Glutamatergic neuron (in vitro differentiated cells): ENCODE results near the gene PTPRT. TPM values are rescaled to one million over a fixed set of nuclear protein-coding genes. Genes with fewer than 3 reads are reported as not detected.

Source experiments
- DNase-seq: peaks from one replicate; pipeline ENCODE4 v3.0.0; 2022
- H3K27ac Mint-ChIP-seq: one replicate; pipeline ENCODE4 v1.8.0; 2020; ENCODE audit warnings: mild to moderate bottlenecking, mixed read lengths, inconsistent platforms; ENCODE audit not compliant: unreplicated experiment
- H3K27me3 Mint-ChIP-seq: one replicate; pipeline ENCODE4 v1.8.0; 2020; ENCODE audit warnings: mild to moderate bottlenecking, moderate library complexity, mixed read lengths, inconsistent platforms; ENCODE audit not compliant: unreplicated experiment
- H3K36me3 Mint-ChIP-seq: one replicate; pipeline ENCODE4 v1.8.0; 2020; ENCODE audit warnings: mild to moderate bottlenecking, mixed read lengths, inconsistent platforms; ENCODE audit not compliant: unreplicated experiment
- H3K4me1 Mint-ChIP-seq: one replicate; pipeline ENCODE4 v1.8.0; 2020; ENCODE audit warnings: mild to moderate bottlenecking, low read depth, mixed read lengths, inconsistent platforms; ENCODE audit not compliant: unreplicated experiment
- H3K4me3 Mint-ChIP-seq: one replicate; pipeline ENCODE4 v1.8.0; 2020; ENCODE audit warnings: mild to moderate bottlenecking, mixed read lengths, inconsistent platforms; ENCODE audit not compliant: unreplicated experiment
- H3K9me3 Mint-ChIP-seq: one replicate; pipeline ENCODE4 v1.8.0; 2020; ENCODE audit warnings: mild to moderate bottlenecking, moderate library complexity, mixed read lengths, inconsistent platforms; ENCODE audit not compliant: unreplicated experiment
- total RNA-seq: library from RNA; stranded (reverse); fragmentation: NEBNext Ultra II Directional; extraction: Animal tissue kit (Norgen Biotek cat#: 25700); gene quantifications from one replicate; pipeline ENCODE4 v1.2.1, GENCODE V29; 2021; ENCODE audit not compliant: unreplicated experiment
- TF ChIP-seq, protein P1 (sequence below): fragments of 200-600 bp; sonication (generic); IDR thresholded peaks from one replicate; pipeline ENCODE4 v1.5.0; 2021; ENCODE audit not compliant: partially characterized antibody, unreplicated experiment

The PTPRT gene
- total RNA-seq, 1 donor from 2014 or later = 1.9 TPM

- DNase-seq = no peak
- no peak overlapping the region for H3K4me3 Mint-ChIP-seq
- H3K4me1 Mint-ChIP-seq = no peaks in the 10 kb centered on the region
- TF ChIP-seq, protein P1, sequence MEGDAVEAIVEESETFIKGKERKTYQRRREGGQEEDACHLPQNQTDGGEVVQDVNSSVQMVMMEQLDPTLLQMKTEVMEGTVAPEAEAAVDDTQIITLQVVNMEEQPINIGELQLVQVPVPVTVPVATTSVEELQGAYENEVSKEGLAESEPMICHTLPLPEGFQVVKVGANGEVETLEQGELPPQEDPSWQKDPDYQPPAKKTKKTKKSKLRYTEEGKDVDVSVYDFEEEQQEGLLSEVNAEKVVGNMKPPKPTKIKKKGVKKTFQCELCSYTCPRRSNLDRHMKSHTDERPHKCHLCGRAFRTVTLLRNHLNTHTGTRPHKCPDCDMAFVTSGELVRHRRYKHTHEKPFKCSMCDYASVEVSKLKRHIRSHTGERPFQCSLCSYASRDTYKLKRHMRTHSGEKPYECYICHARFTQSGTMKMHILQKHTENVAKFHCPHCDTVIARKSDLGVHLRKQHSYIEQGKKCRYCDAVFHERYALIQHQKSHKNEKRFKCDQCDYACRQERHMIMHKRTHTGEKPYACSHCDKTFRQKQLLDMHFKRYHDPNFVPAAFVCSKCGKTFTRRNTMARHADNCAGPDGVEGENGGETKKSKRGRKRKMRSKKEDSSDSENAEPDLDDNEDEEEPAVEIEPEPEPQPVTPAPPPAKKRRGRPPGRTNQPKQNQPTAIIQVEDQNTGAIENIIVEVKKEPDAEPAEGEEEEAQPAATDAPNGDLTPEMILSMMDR = no peak
- H3K36me3 Mint-ChIP-seq = no peaks in the 10 kb centered on the region
- no peaks in the 10 kb centered on the region for H3K9me3 Mint-ChIP-seq
- peaks cover 4% of the 10 kb centered on the region for H3K27me3 Mint-ChIP-seq
- H3K27ac Mint-ChIP-seq = no peak overlapping the region
These were observed 210.0 kb downstream of the PTPRT start for GRCh38 chr20:42979720-42980119.

DNA sequence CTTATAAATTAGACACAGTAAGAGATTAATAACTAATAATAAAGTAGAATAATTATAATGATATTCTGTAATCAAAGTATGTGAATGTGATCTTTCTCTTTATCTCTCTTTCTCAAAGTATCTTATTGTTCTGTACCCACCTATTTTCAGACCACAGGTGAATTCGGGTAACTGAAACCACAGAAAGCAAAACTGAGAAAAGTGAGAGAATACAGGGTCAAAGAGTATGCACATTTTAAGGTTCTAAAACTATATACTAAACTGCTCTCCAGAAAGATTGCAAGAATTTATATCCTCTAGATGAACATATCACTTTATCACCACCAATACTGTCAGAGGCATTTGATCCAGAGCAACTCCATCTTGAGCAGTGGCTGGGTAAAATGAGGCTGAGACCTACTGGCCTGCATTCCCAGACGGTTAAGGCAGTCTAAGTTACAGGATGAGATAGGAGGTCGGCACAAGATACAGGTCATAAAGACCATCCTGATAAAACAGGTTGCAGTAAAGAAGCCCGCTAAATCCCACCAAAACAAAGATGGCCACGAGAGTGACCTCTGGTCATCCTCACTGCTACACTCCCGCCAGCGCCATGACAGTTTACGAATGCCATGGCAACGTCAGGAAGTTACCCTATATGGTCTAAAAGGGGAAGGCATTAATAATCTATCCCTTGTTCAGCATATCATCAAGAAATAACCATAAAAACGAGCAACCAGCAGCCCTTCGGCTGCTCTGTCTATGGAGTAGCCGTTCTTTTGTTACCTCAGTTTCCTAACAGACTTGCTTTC lies 211.3 kb downstream of the PTPRT start:
- Mint-ChIP-seq H3K4me3 (no peak overlapping the region), H3K27me3 (no peaks in the 10 kb centered on the region), H3K27ac (no peak overlapping the region), H3K9me3 (peaks cover 2% of the 10 kb centered on the region), H3K36me3 (no peaks in the 10 kb centered on the region), H3K4me1 (no peaks in the 10 kb centered on the region)
- no peak for DNase-seq
- TF ChIP-seq, protein P1 = no peak

GRCh38 chr20:42975974-42976373 lies 213.7 kb downstream of the PTPRT start:
- TF ChIP-seq, protein P1 = no peak
- no peak overlapping the region for H3K27ac Mint-ChIP-seq
- no peaks in the 10 kb centered on the region for H3K4me1 Mint-ChIP-seq
- no peaks in the 10 kb centered on the region for H3K36me3 Mint-ChIP-seq
- no peak for DNase-seq
- H3K27me3 Mint-ChIP-seq = no peaks in the 10 kb centered on the region
- no peak overlapping the region for H3K4me3 Mint-ChIP-seq
- peaks cover 2% of the 10 kb centered on the region for H3K9me3 Mint-ChIP-seq

GRCh38 chr20:42974347-42974746 lies 215.4 kb downstream of the PTPRT start:
- Mint-ChIP-seq H3K27me3 (no peaks in the 10 kb centered on the region), H3K27ac (no peak overlapping the region), H3K4me3 (no peak overlapping the region), H3K9me3 (peaks cover 2% of the 10 kb centered on the region), H3K36me3 (no peaks in the 10 kb centered on the region), H3K4me1 (no peaks in the 10 kb centered on the region)
- TF ChIP-seq, protein P1 = no peak
- no peak for DNase-seq

DNA sequence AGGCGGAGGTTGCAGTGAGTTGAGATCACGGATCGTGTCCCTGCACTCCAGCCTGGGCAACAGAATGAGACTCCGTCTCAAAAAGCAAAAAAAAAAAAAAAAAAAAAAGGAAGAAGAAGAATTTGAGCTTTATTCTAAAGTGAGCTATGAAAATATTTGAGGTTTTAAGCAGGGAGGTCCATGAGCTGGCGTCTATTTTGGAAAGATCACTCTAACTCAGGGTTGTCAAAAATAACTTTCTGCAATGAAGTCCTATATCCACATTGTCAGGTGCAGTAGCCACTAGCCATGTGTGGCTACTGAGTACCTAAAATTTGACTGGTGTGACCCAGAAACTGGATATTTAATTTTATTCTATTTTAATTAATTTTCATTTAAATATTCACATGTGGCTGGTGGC lies 217.1 kb downstream of the PTPRT start:
- H3K27ac Mint-ChIP-seq = no peak overlapping the region
- no peaks in the 10 kb centered on the region for H3K4me1 Mint-ChIP-seq
- no peaks in the 10 kb centered on the region for H3K27me3 Mint-ChIP-seq
- H3K9me3 Mint-ChIP-seq = peaks cover 2% of the 10 kb centered on the region
- TF ChIP-seq, protein P1 = no peak
- peaks cover 4% of the 10 kb centered on the region for H3K36me3 Mint-ChIP-seq
- no peak for DNase-seq
- no peak overlapping the region for H3K4me3 Mint-ChIP-seq
